Stimulated activated CD4-positive, alpha-beta T cell treated with anti-CD3 and anti-CD28 coated beads, Interleukin-15, amount 100 ng/mL, for 1 hour (primary cell): ENCODE results near the gene CCDC74B.
"Not testable (repeated sequence)": the region's sequence is repeated elsewhere in the genome, so short reads cannot be mapped to it uniquely, and the experiment has no call there.

Experiments
- DNase-seq, 2 donors: peaks; one replicate each; pipeline ENCODE4 v3.0.0-alpha.2; 2020; ENCODE audit warnings: low read depth in 1 of 2, low spot score in 1 of 2

Gene CCDC74B

DNA sequence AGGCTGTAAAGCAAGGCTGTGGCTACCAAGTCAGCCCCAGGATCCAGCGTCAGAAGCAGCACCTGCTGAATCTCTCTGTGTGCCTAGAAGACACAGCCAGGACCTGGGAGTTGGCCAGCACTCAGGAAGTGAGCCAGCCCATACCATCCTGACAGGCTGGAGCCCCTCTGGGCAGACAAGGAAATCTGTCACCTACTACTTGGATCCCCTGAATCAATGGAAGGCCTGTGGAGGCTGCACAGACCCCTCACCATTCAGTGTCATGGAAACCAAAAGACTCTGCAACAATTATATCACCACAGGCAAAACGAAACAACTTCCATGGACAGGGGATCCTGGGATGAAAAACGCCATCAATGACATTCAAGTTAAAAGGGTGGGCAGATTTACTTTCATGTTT is 21.7 kb upstream of the CCDC74B start:
- not testable (repeated sequence) for DNase-seq

DNA sequence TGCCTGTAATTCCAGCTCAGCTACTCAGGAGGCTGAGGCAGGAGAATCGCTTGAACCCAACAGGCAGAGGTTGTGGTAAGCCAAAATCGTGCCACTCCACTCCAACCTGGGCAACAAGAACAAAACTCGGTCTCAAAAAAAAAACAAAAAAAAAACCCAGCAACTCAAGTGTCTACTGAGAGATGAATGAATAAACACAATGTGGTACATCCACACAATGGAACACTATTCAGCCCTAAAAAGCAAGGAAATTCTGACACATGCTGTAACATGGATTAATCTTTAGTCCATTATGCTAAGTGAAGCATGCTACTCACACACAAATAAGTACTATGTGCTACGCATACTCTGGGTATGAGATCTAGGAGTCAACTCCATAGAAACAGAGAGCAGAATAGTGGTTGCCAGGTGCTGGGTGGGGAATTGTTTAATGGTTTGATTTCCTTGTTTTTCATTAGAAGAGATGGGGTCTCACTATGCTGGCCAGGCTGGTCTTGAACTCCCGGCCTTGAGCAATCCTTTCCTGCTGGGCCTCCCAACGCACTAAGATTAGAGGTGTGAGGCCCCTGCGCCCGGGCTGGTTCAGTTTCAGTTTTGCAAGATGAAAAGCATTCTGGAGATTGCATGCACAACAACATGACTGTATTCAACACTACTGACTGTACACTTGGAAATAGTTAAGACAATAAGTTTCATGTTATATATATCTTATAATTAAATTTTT is 20.5 kb upstream of the CCDC74B start:
- no peak for DNase-seq

DNA sequence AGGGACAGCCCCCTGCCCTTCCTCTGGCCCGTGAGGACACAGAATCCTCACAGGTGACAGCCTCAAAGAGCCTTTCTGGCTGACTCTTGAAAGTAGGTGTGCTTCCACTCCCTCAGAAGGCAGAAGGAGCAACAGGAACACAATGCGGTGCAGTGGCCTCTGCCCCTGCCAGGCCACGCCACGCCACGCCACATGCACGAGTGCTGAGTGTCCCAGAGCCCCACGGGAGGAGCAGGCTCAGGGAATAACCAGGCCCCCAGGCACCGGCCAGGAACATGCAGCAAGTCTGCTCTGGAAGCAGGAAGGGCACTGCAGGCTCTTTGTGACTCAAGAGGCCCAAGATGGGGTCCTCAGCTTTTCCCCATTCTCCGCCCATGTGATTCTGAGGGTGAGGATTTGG is 18.1 kb upstream of the CCDC74B start:
- DNase-seq = no peak

DNA sequence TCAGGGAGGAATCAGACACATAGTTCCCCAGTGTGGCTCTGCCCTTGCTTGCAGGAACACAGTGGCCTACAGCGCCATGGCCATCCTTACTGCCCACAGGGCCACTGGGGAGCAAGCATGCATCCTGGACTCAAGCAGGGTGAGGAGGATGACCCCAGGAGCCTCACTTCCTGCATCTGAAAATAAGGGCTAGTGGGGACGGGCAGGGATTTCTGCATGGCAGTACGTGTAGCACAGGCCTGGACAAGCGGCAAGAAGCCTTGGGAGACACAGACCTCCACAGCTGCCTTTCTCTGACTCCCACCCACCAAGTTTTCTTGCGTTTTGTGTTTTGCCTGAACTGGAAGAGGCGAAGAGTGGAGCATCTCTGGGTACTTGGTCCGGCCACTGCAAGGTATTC is 17.6 kb upstream of the CCDC74B start:
- not testable (repeated sequence) for DNase-seq

DNA sequence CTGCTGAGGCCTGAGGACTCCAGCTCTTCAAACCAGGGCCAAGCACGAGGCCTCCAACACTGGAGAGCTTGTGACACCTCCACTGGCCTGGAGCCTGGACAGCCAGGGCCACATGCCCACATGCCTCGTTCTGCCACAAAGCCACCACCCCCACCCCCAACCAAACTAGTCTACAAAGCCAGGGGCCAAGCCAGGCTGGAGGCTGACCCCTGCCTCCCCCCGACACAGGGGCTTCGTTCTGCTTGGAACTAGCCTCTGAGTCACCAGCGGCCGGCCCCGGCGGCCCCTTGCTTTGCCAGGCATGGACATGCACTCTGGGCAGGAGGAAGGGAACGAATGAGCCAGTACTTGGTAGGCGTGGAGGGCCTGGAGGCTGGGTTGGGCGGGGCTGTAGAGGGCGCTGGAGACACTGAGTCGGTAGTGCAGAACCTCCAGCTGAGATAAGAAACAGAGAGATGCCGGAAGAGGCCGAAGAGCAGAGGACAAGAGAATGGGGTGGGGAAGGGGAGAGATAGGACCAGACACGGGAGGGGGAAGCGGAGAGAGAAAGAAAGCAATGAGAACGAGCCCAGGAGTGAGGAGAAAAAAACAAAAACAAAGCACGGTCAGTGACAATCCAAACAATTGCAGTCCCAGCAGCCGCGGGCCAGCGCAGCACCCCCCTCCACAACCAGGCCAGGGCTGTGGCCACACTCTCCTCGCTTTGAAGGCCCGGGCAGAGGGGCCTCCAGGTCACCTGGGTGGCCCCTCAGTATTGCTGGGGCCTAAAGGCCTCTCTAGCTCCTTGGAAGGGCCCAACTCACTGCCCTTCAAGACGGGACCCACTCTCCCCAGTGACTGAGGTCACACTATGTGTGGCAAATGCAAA is 16.2 kb upstream of the CCDC74B start:
- DNase-seq = not testable (repeated sequence)

DNA sequence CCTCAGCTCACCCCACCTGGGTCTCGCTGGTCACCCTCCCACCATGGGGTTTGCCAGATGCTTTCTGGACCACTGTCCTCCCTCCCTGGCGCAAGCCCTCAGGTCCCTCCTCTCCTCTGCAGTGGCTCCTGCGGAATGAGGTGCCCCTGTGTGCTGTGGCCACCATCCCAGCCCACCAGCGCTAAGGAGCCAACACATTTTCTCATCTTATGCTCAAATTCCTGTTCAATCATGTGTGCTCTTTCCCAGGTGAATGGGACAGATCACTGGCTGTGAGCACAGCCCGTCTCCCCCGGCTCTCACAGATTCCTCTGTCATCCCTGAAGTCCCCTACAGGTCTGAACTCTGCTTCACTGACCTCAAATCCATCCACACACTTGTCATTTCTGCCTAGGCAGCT is 15.2 kb upstream of the CCDC74B start:
- DNase-seq = no peak

DNA sequence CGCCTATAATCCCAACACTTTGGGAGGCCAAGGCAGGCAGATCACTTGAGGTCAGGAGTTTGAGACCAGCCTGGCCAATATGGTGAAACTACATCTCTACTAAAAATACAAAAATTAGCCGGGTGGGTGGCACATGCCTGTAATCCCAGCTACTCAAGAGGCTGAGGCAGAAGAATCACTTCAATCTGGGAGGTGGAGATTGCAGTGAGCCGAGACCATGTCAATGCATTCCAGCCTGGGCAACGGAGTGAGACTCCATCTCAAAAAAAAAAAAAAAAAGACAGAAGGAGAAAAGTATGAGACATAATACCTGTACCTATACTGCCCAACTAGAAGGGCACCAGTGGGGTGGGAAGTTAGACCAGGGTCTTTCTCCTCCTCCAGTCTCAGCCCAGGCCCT is 14.5 kb upstream of the CCDC74B start:
- not testable (repeated sequence) for DNase-seq

DNA sequence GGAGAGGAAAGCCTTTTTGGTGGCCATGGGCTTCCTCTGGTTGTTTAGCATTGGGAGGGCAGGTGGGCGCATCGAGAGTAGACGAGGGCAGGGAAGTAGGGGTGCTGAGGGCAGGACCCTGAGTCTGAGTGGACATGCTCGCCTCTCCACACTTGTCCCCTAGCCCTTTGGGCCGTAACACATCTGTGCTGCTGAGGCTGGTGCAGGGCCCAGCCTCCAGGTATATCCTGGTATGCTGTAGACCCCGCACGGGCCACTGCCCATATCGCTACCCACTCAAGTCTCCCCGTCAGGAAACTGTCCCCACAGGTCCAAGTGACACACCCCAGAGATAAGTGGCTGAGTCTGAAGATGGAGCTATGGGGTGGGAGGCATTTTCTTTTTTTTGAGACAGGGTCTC is 13.7 kb upstream of the CCDC74B start:
- DNase-seq = no peak

DNA sequence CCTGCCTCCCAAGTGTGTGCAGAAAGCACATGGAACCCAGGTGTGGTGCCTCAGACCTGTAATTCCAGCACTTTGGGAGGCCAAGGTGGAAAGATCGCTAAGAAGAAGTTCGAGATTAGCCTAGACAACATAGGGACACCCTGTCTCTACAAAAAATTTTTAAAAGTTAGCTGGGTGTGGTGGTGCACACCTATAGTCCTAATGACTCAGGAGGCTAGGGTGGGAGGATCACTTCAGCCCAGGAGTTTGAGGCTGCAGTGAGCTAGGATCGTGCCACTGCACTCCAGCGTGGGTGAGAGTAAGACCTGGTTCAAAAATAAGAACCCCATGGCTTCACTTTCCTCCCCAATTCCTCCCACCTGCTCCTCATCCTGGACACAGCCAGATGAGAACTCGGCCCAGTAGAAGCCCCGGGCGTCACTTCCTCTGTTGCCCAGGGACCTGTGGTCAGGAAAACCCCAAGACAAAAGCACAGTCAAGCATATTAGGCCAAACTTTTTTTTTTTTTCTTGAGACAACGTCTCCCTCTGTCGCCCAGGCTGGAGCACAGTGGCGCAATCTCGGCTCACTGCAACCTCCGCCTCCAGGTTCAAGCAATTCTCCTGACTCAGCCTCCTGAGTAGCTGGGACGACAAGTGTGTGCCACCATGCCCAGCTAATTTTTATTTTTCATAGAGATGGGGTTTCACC is 13.1 kb upstream of the CCDC74B start:
- DNase-seq = not testable (repeated sequence)

DNA sequence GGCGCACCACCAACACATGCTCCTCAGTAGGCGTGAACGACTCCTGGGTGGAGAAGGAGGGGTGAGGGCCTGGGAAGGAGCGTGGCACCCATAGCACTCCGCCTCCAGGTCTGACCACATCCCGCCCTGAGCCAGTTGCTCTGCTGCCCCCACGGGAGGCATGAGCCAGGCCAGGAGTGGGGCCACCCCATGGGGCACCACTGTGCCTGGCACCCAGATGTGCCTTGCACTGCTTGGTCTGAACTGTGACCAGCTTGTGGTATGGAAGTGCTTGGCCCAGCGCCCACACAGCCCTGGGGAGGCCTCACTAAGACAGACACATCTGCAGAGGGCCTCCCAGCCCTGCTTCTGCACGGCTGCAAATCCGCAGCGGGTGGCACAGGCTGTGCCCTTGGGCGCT is 12.4 kb upstream of the CCDC74B start:
- not testable (repeated sequence) for DNase-seq

DNA sequence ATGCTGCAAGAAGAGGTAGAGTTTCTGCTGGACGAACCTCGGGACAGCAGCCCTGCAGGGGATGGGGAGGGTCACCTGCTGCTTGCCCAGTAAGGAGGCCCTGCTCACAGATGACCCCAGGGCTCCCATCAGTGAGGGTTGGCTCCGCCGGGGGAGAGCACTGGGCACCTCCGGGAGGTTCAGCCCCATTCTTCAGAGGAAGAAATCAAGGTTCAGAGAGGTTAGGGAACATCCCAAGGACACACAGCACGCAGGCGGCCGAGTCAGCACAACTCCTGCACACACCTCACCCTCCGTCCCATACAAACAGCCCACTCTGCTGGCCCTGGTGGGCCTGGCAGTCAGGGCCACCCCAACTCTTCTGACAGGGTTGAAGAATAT is 11.7 kb upstream of the CCDC74B start:
- DNase-seq = no peak

DNA sequence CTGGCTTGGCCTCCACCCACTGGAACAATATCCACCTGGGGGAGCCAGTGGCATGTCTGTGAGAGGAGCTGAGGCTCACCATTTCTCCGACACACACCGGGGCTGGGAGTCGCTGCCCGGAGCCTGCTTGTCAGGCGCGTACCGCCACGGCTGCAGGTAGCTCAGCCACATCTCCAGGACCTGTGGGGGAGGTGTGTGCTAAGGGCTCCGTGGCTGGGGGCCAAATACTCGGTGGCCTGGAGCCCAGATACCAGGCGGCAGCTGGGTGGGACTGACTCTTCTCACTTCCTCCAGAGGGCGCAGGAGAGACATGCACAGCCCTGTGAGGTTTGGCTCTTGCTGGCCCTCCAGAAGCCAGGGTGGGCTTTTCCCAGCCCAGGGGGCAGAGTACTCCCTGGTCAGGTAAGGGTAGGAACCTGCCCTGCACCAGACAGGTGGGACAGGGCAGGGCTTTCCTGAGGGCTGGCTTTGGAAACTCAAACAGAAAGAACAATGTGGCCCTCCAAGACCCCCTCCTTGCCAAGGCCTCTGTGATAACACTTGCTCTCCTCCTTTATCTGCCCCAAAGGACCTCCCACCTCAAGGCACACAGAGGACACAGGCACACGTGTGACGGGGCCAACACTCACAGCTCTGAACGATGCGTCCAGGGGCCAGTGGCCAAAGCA is 11.2 kb upstream of the CCDC74B start:
- not testable (repeated sequence) for DNase-seq

DNA sequence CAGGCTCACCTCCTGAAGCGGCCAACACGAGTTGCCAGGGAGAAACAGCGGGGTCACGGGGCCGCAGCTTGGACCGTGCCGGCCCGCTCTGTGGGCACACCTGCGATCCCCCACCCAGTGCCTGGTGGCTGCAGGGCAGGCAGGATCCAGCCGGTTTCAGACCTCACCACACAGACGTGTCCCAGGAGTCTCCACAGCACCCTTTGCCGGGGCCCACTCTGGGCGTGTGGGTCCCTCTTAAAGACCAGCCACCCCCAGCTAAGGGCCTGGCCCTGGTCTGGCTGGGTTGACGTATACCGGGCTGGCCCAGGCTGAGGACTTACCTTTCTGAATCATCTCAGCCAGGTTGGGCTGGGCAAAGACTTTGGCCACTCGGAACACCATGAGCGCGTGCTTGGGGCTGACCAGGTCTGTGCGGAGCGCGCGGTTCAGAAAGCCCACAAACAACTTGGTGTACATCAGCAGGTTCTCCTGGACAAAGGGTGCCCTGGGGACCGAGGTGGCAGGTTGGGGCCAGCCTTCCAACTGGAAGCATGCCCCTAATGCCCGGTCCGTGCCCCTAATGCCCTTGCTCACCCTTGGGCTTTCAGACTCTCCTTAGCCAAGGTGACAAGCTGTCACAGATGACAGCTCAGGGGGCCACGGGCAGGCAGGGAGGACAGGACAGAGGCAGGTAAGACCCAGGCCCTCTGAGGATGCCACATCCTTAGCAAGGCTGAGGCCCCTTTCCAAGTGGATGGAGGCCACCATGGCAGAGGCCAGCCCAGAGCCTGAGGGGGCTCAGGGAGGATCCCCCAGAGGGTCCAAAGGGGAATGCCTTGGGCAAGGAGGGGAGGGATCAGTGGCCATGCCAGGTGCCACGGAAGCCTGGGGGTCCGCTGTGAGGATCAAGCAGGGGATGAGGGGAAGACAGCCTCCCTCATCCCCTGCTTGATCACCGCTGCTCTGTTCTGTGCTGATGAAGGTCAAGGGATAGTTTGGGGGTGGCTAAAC is 10.2 kb upstream of the CCDC74B start:
- no peak for DNase-seq

DNA sequence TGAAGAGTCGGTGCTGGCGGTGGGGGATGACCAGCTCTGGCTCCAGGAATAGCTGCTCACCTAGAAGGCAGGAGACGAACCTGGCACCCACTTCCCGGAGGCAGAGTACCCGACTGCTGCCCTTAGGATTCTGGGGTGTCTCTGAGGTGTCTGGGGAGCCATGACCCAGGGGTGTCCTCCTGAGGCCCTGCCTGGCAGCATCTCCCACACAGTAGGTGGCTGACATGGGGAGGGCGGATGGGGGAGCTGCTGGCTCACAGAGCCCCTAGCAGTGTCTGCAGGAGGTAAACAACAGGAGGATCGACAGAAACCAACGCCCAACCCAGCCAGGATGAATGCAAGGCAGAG is 9.5 kb upstream of the CCDC74B start:
- DNase-seq = not testable (repeated sequence)

DNA sequence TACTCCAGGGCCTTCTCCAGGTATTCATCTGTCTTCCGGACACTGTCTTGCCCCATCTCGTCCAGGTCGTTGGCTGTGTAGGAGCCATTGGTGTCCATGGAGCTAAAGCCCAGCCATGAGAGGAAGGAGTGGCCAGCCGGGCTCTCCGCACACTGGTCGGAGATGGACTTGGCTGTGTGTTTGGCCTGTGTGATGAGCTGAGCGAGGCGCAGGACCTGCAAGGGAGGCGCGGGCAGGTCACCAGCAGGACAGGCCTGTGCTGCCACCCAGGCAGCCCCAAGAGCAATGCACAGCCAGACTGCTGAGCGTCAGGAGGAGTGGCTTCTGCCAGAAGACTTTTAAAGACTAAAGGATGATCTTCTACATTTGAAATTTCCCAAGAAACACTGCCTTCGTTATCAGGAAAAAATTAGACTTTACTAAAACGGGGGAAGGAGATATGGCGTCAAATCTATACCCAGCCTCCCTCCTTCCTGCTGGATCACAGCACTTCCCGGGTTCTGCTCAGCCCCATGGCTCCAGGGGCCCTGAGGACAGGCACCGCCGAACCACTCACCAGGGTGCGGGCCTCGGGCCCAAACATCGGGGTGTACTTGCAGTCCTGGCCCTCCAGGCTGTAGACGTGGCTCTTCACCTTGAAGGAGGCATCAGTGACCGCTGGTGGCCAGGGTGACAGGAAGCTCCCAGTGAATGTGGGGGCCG is 9.0 kb upstream of the CCDC74B start:
- not testable (repeated sequence) for DNase-seq

DNA sequence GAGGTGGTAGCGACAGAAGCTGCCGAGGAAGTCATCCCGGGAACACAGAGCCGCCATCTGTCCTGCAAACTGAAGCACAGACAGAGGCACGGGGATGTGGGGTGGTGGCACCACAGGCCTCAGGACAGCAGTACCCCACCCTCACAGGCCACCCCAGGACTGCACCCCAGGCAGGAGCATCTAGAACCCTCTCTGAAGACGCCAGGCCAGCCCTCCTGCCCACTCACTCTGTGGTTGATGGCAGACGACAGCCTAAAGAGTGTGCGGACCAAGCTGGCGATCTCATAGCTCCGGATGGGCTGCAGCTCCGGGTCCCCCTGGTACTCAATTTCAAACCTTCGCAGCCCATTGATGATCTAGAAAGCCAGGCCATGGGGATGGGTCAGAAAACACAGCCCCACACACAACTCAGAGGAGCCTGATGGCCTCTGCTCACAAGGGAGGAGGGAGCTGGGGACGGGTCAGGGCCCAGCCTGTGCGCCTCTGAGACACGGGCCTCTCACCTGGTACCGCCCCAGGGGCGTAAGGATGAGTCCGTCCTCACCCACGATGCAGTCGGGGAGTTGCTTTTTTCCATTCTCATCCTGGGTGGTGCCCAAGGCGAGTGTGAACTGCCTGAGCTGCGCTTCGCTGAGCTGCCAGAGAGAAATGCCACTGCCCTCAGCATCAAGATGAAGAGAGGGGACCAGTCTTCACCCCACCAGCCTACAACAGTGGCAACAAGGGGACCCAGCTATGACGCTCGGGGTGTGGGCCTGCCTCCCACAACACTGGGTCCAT is 8.1 kb upstream of the CCDC74B start:
- DNase-seq = no peak

DNA sequence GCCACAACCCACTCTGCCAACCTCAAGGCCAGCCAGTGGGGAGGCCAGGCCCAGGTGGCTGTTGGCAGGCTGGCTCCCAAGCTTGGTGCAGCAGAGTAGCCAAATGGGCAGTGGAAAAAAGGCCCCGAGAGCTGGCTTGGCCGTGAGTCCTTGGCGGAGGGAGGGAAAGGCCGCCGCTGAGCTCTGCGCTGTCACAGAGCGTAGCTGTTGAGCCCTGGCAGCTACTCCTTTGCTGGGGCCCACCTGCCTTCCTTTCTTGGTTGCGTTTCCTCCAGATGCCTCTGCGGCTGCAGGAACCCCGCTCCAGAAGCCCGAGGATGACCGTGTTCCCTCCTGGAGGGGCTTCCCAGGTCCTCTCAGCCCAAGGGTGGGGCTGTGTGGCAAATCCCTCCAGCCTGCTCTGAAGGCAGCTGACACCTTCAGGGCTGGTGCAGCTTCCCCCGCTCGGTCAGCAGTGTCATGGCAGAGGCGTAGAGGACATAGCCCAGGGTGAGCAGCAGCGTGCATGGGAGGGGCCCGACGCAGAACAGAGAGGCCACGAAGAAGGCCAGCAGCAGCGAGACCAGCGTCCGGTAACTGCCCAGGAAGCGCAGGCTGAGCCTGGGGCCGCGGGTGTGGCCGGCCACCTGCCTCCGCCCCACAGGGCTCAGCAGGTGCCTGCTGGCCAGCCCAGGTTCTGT is 7.4 kb upstream of the CCDC74B start:
- DNase-seq = not testable (repeated sequence)

DNA sequence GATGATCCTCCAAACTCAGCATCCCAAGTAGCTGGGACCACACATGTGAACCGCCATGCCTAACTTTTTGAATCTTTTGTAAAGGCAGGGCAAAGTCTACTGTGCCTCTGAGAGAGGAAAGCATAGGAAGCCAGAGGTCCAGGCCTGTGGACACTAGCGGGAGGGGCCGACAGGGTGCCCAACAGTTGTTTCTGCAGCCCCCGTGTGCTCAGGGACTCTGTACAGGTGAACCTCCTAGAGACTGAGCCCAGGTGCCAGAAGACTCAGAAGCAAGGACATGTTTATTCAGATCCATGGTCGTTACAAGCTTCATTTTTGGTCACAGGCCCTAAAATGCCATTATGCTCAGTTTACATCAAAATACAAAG is 6.2 kb upstream of the CCDC74B start:
- DNase-seq = not testable (repeated sequence)
